Measurements from ENCODE around the gene TMTC2.

GRCh38 chr12:82930301-82930700, 243.6 kb downstream of the TMTC2 start:
- TF ChIP-seq CTCF (IDR thresholded peaks at IDR 0.05): no peak
- TF ChIP-seq POLR2A (IDR thresholded peaks at IDR 0.05): no peak

All from adrenal gland (tissue), 5 donors.